Measurements from ENCODE around the gene CPAMD8. TPM values are rescaled to one million over a fixed set of nuclear protein-coding genes. Genes with fewer than 3 reads are reported as not detected.

CPAMD8 gene
- total and polyA plus RNA-seq, 9 of the 15 experiments (the other 6 are each of a cell fraction or from before 2014, with no cell fraction given) = 0.20 to 2.1 (median 1.3) TPM

DNA sequence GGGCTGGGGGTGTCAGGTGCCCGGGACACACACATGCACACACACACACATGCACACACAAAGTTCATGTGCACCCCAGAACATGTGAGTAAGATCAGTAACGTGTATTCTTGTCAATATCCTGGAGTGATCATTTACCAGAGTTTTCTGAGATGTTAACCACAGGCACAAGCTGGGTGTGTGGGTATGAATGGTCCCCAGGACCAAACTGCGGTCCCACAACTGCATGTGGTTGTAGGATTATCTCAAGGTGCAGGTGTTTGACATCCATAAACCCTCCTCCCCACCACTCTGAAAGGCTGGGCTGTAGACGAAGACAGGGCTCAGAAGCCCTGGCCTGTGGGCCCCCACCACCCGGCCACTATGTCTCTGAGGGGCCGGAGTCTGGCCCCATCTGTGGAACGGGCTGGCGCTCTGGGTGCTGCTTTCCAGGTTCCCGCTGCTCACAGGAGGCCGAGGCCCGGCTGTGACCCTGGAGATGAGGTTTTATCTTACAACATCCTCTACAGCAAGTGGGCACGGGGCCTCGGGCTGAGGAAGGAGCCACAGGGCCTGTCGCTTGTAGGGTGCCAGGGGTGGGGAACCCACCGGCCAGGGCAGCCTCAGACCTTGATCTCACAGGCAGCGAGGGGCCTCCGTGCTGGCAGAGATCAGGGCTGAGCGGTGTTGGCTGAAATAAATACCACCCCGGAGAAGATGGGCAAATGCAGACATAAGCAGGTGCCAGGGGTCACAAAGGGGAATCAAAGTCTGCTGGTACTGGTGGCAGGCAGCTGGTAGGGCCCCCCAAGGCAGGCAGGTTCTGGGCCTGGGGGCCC lies 133.5 kb downstream of the CPAMD8 start (continued):
- TF ChIP-seq, protein P1, sequence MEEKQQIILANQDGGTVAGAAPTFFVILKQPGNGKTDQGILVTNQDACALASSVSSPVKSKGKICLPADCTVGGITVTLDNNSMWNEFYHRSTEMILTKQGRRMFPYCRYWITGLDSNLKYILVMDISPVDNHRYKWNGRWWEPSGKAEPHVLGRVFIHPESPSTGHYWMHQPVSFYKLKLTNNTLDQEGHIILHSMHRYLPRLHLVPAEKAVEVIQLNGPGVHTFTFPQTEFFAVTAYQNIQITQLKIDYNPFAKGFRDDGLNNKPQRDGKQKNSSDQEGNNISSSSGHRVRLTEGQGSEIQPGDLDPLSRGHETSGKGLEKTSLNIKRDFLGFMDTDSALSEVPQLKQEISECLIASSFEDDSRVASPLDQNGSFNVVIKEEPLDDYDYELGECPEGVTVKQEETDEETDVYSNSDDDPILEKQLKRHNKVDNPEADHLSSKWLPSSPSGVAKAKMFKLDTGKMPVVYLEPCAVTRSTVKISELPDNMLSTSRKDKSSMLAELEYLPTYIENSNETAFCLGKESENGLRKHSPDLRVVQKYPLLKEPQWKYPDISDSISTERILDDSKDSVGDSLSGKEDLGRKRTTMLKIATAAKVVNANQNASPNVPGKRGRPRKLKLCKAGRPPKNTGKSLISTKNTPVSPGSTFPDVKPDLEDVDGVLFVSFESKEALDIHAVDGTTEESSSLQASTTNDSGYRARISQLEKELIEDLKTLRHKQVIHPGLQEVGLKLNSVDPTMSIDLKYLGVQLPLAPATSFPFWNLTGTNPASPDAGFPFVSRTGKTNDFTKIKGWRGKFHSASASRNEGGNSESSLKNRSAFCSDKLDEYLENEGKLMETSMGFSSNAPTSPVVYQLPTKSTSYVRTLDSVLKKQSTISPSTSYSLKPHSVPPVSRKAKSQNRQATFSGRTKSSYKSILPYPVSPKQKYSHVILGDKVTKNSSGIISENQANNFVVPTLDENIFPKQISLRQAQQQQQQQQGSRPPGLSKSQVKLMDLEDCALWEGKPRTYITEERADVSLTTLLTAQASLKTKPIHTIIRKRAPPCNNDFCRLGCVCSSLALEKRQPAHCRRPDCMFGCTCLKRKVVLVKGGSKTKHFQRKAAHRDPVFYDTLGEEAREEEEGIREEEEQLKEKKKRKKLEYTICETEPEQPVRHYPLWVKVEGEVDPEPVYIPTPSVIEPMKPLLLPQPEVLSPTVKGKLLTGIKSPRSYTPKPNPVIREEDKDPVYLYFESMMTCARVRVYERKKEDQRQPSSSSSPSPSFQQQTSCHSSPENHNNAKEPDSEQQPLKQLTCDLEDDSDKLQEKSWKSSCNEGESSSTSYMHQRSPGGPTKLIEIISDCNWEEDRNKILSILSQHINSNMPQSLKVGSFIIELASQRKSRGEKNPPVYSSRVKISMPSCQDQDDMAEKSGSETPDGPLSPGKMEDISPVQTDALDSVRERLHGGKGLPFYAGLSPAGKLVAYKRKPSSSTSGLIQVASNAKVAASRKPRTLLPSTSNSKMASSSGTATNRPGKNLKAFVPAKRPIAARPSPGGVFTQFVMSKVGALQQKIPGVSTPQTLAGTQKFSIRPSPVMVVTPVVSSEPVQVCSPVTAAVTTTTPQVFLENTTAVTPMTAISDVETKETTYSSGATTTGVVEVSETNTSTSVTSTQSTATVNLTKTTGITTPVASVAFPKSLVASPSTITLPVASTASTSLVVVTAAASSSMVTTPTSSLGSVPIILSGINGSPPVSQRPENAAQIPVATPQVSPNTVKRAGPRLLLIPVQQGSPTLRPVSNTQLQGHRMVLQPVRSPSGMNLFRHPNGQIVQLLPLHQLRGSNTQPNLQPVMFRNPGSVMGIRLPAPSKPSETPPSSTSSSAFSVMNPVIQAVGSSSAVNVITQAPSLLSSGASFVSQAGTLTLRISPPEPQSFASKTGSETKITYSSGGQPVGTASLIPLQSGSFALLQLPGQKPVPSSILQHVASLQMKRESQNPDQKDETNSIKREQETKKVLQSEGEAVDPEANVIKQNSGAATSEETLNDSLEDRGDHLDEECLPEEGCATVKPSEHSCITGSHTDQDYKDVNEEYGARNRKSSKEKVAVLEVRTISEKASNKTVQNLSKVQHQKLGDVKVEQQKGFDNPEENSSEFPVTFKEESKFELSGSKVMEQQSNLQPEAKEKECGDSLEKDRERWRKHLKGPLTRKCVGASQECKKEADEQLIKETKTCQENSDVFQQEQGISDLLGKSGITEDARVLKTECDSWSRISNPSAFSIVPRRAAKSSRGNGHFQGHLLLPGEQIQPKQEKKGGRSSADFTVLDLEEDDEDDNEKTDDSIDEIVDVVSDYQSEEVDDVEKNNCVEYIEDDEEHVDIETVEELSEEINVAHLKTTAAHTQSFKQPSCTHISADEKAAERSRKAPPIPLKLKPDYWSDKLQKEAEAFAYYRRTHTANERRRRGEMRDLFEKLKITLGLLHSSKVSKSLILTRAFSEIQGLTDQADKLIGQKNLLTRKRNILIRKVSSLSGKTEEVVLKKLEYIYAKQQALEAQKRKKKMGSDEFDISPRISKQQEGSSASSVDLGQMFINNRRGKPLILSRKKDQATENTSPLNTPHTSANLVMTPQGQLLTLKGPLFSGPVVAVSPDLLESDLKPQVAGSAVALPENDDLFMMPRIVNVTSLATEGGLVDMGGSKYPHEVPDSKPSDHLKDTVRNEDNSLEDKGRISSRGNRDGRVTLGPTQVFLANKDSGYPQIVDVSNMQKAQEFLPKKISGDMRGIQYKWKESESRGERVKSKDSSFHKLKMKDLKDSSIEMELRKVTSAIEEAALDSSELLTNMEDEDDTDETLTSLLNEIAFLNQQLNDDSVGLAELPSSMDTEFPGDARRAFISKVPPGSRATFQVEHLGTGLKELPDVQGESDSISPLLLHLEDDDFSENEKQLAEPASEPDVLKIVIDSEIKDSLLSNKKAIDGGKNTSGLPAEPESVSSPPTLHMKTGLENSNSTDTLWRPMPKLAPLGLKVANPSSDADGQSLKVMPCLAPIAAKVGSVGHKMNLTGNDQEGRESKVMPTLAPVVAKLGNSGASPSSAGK (IDR thresholded peaks at IDR 0.05) = peak; percentile 31; the same call in 1 of the 2 replicates
- TF ChIP-seq ARID1B (IDR thresholded peaks at IDR 0.05) (peak; percentile 30; the same call in 1 of the 2 replicates), MCM7 (IDR thresholded peaks at IDR 0.05) (no peak), CBFA2T3 (IDR thresholded peaks at IDR 0.05) (0 out of 2 replicates have a peak, but pooled peaks have one; percentile 28), ZNF134 (CRISPR knock-in tag; conservative IDR thresholded peaks at IDR 0.05) (no peak), TCF7L2 (IDR thresholded peaks at IDR 0.05; ENCODE audit: low read depth, low read length) (no peak), TAL1 (IDR thresholded peaks at IDR 0.05) (no peak), SMARCA4 (IDR thresholded peaks at IDR 0.05) (no peak), ZC3H11A (IDR thresholded peaks at IDR 0.05; ENCODE audit: low read depth, low read length) (no peak)
- TF ChIP-seq, protein P2, sequence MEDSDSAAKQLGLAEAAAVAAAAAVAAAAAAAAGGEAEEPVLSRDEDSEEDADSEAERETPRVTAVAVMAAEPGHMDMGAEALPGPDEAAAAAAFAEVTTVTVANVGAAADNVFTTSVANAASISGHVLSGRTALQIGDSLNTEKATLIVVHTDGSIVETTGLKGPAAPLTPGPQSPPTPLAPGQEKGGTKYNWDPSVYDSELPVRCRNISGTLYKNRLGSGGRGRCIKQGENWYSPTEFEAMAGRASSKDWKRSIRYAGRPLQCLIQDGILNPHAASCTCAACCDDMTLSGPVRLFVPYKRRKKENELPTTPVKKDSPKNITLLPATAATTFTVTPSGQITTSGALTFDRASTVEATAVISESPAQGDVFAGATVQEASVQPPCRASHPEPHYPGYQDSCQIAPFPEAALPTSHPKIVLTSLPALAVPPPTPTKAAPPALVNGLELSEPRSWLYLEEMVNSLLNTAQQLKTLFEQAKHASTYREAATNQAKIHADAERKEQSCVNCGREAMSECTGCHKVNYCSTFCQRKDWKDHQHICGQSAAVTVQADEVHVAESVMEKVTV (CRISPR knock-in tag; IDR thresholded peaks at IDR 0.05) = no peak
- TF ChIP-seq, protein P3, sequence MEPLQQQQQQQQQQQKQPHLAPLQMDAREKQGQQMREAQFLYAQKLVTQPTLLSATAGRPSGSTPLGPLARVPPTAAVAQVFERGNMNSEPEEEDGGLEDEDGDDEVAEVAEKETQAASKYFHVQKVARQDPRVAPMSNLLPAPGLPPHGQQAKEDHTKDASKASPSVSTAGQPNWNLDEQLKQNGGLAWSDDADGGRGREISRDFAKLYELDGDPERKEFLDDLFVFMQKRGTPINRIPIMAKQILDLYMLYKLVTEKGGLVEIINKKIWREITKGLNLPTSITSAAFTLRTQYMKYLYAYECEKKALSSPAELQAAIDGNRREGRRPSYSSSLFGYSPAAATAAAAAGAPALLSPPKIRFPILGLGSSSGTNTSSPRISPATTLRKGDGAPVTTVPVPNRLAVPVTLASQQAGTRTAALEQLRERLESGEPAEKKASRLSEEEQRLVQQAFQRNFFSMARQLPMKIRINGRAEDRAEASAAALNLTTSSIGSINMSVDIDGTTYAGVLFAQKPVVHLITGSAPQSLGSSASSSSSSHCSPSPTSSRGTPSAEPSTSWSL (CRISPR knock-in tag; IDR thresholded peaks at IDR 0.05; ENCODE audit: borderline replicate concordance) = no peak
- TF ChIP-seq, protein P4, sequence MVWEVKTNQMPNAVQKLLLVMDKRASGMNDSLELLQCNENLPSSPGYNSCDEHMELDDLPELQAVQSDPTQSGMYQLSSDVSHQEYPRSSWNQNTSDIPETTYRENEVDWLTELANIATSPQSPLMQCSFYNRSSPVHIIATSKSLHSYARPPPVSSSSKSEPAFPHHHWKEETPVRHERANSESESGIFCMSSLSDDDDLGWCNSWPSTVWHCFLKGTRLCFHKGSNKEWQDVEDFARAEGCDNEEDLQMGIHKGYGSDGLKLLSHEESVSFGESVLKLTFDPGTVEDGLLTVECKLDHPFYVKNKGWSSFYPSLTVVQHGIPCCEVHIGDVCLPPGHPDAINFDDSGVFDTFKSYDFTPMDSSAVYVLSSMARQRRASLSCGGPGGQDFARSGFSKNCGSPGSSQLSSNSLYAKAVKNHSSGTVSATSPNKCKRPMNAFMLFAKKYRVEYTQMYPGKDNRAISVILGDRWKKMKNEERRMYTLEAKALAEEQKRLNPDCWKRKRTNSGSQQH (CRISPR knock-in tag; IDR thresholded peaks at IDR 0.05) = 0 out of 2 replicates have a peak, but pooled peaks have one; percentile 11
